NCI-H146 (cell line): ENCODE results near the gene OR2T6.
"Not testable (repeated sequence)": the region's sequence is repeated elsewhere in the genome, so short reads cannot be mapped to it uniquely, and the experiment has no call there.

Experiments
- DNase-seq: peaks from one replicate; lab custom pipeline; 2025; lab: John Stamatoyannopoulos, UW

The OR2T6 gene, protein sequence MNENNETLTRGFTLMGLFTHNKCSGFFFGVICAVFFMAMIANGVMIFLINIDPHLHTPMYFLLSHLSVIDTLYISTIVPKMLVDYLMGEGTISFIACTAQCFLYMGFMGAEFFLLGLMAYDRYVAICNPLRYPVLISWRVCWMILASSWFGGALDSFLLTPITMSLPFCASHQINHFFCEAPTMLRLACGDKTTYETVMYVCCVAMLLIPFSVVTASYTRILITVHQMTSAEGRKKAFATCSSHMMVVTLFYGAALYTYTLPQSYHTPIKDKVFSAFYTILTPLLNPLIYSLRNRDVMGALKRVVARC

DNA sequence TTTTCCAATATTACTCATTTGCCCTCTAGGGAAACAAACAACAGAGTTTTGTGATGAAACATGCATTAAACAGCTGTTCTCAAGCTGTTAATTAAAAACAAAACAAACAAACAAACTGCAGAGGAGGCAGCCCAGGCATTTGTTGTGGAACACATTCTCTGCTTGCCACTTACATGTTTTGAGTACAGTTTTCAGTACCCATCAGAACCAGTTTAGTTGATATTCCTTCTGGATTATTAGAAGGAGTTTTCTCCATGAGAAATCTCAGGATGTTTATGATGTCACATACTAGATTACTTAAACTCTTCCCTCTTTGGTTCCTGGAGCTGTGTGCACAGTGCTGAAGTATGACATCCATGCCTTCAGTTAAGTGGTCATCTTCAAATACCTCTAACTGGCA lies at the start of gene OR2T6:
Gene OR2T6 (plus strand): TSS at position 301 of the 400 bp plus-strand sequence. CDS start 11,863 bp downstream, outside the sequence.
- DNase-seq, result no peak

DNA sequence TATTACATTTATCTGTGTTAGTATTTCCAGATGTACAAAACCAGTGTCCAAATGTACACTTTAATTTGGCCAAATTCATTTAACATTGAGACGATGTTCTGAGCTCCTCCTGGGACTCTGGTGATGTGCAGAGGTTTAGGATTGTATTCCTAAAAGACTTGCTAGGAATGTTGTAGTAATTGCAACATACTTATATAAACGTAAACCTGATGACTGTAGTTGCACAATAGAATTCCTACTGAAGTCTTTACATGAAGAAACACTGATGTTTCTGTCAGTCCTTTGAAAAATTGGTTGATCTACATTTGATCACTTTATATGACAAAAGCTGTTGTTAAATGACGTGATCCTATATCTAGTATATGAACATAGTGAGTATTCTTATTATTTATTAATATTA lies 32.1 kb upstream of the OR2T6 start:
- no peak for DNase-seq

DNA sequence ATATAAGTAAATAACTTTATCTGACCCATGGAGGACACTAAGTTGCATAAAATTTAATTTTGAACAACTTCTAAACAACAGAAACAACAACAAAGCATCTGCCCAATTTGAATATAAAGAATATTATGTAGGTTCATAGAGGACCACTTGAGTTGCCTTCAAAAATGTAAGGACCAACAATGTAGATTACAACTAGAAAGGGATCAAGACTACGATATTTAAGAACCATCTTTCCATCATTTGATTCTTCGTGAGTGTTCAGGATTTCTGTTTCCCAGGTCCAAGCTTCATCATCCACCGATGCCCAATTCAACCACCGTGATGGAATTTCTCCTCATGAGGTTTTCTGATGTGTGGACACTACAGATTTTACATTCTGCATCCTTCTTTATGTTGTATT lies 27.1 kb upstream of the OR2T6 start, which contains the start of gene OR14C36:
Gene OR14C36 (plus strand): TSS at position 301 of the 400 bp plus-strand sequence. CDS start 0 bp downstream, at position 301.
- no peak for DNase-seq

DNA sequence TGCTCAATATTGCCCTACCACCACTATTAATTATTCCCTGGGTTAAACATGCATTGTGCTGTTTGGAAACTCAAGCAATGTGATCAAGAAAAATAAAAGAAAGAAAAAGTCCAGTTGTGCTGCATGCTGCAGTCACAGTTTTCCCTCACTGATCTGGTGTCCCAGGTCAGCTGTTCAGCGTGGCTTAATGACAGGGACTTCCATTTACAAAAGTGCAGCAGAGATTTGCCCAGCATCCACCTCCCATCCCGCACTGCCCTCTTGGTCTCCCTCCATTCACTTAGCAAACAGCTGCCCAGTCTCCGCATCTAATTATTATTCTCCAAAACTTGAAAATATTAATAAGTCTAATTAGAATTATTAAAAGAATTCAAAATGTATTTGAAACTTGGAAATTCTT lies 16.1 kb upstream of the OR2T6 start:
- DNase-seq, result no peak

DNA sequence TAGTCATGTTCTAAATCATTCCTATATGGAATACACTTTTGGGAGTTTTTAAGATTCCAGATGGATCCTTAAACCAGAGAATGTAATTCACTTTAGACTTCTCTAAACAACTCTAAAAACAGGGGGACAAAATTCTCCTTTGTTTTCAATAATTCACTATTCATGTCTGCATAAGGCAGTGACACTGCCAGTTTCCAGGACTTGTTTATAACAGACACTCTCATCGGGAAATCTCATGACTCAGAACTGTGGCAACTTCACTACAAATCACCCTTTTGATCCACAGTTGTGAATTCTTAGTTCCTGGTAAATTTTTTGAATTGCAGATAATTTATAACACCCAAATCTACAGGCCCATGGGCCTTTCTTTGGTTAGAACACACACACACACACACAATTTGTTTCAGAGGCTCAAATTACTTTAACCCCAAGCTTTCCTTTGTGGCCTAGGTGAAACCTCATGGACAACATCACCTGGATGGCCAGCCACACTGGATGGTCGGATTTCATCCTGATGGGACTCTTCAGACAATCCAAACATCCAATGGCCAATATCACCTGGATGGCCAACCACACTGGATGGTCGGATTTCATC lies 14.3 kb upstream of the OR2T6 start, which contains the start of gene OR2T4:
Gene OR2T4 (plus strand): TSS at position 545 of the 595 bp plus-strand sequence. CDS start 0 bp downstream, at position 545.
- DNase-seq, result no peak

DNA sequence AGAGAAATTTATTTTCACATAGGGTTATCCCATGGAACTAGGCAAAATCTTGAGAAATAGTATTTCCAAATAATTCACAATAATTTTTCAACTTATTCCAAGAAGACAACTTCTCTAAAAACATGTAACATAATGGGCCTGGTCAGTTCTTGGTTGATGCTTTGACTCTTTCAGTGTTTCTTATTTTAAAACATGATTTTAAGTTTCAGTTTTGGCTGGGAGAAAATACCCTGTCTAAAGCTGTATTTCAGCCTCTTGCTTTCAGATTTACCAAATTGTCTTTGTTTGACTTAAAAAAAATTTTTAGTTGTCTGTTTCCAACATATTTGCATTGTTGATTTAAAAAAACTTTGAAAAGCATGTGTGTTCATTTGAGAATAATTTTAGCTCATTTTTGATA lies 8.9 kb upstream of the OR2T6 start:
- no peak for DNase-seq

DNA sequence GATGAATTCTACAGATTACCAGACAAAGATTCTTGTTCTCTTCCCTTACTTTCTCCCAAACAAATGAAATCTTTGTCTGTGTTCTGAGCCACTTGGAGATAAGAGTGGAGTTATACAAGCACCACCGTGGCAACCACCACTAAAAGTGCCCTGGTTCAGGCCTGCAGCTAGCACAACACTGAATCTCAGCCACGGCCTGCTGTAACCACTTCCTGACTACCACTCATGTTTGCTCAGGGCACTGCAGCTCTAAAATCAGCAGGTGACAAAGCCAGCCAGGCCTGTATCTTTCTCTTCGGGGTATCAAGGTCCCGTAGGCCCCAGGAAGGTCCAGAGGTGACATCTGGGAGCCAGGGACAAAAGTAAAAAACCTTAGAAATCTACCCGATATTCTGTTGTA lies 3.2 kb upstream of the OR2T6 start:
- DNase-seq, result no peak

DNA sequence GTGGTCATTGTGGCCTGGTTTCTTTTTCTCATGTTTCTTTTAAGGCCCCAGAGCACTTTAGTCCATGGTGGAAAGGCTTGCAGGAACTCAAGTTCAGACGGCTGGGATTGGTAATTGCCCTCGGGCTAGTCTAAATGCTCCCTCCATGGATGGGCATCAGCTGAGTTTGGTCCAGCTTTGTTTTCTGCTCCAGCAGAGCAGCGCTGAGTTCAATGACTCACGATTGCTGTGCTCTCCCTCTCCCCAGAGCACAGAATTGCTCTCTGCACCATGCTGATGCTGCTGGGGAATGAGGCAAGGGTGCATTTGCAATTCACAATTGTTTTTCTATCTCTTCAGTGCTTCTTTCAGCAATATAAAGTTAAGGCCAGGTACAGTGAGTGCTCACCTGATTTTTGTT lies 1.8 kb upstream of the OR2T6 start:
- no peak for DNase-seq

DNA sequence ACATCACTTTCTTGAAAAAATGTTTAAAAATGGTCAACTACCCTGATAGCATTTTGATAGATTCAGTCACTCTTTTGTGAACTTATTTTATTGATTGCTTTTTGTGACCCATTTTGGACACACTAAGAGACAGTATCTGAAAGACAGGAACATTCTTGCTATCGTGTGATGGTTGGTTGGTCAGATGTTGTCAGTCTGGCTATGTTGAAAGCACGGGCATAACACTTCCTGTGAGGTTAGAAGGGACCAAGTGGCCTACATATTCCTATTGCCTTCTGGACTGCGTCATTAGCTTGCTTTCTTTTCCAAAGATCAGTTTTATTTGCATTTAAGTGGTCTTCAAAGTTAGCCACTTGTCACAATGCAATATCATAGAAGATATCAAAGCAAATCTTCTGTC lies 1.4 kb downstream of the OR2T6 start:
- DNase-seq, result no peak

DNA sequence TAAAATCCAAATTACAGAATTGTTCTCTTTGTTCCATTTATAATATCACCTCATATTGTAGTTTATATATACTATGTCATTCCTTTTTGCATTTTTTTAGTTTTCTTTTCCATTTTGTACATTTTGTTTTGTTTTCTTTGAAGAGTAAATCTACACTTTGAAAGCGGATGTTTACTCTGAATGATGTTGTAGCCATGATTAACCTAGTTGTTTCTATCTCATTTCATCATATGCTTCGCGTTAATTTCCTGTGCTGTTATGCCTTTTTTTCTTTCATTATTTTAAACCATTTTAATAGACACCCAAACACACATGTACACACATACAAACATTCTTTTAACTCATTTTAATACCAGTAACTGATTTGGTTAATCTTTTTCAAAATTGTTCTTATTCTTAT lies 5.3 kb downstream of the OR2T6 start:
- DNase-seq, result no peak

DNA sequence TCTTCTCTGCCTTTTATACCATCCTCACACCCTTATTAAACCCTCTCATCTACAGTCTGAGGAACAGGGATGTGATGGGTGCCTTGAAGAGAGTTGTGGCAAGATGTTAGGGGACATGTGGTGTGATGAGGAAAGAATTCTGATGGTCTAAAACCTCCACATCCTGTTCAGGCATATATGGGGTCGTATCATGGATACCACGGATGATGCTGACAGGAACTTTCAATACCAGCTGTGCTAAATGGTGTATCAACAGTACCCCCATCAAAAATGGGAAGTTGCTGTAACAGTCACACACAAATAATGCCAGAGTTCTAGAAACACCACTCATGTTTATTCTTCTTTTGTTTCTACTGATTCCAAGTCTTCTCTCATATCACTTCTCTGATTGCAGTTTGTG lies 12.9 kb downstream of the OR2T6 start:
- DNase-seq, result no peak

DNA sequence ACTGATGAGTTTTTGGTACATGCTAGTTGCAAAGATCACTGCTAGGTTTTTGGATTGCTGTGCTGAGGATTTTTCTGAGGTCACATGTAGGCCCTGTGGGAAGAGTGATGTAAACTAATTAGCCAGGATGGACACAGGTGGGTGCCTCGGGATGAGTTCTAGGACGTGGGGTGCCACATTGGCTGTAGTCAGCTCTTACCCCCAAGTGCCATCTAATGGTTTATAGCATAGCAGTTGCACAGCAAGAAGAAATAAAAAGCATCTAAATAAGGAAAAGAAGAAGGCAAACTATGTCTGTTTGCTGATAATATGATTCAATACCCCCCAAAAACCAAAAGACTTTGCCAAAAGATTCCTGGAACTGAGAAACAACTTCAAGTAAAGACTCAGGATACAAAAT lies 17.5 kb downstream of the OR2T6 start:
- DNase-seq, result no peak

DNA sequence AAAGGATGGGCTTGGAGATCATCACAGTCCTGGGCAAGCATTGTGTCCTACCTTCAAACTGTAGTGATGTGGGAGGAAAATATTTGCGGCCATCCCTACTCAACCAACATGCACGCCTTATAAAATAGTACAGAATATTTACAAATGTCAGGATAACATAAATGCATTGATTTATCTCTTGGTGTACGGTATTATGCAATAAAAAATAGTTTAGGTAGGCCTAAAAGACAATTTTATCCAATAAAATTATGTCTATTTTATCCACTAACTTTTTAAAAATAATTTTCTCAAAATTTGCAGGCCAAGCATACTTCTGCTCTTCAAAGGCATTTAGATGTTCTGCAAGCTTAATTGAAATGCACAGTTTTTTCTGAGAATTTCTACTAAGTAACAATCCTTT lies 27.2 kb downstream of the OR2T6 start, which contains the start of gene OR2T1:
Gene OR2T1 (plus strand): TSS at position 301 of the 400 bp plus-strand sequence. CDS start 3,100 bp downstream, outside the sequence.
- DNase-seq, result no peak

DNA sequence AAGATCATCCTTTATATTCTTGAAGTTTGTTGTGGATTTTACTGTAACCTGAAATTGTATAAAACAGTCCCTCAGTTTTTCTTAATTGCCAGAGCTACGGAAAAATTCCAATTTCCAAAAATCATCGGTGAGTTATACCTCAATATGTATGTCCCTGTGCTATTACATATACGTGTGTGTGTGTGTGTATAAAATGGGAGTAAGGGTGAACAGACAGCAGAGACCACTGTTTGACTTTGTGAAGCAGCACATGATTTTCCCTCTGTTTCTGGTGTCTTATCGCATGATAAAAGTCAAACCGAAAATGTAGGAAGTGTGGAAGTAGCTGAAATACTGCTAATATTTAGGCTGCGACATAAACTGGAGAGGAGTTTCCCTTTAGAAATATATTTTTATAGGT lies 28.5 kb downstream of the OR2T6 start:
- peak; percentile 14 for DNase-seq

DNA sequence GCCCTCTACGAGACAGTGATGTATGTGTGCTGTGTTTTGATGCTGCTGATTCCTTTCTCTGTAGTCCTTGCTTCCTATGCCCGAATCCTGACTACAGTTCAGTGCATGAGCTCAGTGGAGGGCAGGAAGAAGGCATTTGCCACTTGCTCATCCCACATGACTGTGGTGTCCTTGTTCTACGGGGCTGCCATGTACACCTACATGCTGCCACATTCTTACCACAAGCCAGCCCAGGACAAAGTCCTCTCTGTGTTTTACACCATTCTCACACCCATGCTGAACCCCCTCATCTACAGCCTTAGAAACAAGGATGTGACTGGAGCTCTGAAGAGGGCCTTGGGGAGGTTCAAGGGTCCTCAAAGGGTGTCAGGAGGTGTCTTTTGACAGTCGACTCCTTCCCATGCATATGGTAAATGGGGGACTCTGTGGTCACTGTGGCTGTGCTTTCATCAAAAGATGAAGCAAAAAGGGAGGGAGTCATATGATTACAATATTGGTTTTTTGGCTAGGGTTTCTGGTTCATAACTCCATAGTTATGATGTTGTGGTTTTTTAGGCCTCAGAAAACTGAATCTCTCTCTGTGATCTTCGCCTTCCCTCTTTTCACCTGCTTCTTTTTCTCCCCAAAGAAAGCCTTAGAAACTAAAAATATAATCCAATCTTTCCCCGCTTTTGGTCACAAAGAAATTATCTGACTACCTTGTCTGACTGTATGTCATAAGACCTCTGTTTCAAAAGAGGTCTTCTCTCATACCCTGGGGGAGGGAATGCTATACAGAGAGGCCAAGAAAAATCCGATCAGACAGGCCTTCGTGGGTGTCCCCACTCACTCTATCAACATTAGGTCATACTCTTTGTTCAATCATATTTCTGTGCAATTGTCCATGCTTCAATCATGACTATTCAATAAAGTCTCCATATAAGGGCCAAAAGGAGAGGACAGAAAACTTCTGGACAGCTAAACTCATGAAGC lies 31.5 kb downstream of the OR2T6 start:
- DNase-seq, result no peak

DNA sequence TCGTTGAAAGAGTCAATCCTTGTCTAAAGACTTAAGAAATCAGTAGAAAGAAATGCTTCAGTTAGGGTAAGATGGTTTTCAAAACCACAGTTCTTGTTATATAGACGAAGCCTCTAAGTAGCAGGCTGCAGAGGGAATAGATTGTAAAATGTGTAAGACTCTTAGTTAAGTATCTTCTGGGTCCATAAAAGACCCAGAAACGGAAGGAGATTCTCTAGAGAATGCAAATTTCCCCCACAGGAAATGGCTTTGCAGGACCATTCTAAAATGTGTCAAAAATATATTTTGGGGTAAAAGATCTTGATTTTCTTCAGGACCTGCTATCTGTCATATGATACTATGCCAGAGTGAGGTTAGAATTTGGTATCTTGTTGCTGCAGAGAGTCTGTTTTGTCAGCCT lies 40.7 kb downstream of the OR2T6 start:
- DNase-seq, result no peak

DNA sequence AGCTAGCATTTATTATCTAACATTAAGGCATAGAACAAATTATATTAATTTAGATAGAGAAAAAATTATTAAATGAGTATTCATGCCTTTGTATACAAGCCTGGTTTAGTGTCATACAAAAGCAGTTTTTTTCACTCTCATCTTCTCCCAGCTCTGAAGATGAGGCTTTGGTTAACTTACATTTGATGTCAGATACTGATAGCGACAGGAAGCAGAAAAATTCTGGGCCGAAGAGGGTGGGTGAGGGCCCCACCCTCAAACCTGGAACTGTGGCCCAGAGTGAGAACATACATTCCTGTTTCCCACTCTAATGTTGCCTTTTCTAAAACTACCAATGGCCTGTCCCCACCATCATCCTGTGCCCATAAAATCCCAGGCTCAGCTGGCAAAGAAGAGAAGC lies 42.3 kb downstream of the OR2T6 start:
- no peak for DNase-seq

DNA sequence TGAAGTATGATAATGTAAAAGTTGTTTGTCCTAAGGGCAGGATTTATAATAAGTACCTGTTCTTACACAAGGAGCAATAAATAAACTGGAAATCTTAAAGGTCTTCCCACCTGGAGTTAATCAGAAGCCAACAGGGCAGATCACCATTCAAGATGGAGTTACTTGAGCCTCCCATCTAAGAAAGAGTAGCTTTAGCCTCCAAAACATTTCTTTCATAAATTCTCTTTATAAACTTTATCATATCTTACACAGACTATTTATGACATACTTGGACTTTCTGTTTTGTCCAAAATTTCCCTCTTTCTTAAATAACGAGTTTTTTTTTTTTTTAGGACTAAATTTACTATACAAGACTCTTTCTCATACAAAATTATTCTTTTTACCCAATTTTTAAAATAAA lies 45.8 kb downstream of the OR2T6 start:
- no peak for DNase-seq

DNA sequence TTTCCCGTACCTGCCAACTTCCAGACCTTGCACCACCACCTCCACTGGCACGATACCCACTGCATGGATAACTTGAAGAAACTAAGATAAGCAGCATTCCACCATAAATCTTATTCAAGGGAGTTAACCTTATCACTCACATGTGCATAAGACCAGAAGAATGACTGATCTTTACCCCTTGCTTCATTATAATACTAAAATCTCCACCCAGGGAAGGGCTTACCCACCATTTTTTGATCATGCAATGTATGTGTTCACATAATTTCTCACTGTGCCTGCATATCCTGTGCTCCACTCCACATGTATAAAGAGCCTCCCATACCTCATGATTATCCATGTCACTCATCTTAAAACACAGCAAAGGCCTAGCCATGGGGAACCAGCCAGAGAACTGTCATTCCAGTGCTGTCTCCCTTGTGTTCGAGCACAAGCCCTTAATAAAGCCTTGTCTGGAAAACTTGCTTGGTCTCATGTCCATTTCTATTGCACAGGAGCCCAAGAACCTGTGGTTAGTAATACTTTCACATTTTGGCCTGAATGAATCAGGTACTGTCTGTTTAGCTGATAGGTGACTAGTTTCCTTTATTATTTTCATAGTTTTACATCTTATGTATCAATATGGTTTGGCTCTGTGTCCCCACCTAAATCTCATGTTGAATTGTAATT lies 52.1 kb downstream of the OR2T6 start:
- DNase-seq, result not testable (repeated sequence)

DNA sequence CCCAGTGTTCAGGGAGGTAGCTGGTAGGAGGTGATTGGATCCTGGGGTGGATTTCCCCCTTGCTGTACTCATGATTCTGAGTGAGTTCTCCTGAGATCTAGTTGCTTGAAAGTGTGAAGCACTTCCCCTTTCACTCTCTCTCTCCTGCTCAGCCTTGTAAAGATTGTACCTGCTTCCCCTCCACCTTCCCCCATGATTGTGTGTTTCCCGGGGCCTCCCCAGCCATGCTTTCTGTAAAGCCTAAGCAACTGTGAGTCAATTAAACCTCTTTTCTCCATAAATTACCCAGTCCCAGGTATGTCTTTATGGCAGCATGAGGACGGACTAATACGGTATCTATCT lies 52.6 kb downstream of the OR2T6 start:
- DNase-seq, result not testable (repeated sequence)

DNA sequence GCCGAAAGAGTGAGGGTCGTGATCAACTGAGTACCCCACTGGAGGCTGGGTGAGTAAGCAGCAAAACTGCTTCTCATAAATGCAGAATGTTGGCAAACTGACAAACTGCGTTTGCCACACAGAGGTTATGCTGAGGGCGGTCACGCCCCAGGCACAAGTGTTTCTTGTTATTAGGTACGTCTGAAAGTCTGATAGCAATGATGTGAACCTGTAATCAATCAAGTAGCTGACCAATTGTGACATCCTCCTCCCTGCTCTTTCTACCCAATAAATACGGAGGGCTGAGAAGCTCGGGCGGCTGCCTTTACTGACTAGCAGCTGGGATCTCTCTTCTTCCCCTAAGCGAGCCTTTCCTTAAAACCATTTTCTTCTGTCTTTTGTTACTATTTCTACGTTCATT lies 56.1 kb downstream of the OR2T6 start:
- DNase-seq, result not testable (repeated sequence)

DNA sequence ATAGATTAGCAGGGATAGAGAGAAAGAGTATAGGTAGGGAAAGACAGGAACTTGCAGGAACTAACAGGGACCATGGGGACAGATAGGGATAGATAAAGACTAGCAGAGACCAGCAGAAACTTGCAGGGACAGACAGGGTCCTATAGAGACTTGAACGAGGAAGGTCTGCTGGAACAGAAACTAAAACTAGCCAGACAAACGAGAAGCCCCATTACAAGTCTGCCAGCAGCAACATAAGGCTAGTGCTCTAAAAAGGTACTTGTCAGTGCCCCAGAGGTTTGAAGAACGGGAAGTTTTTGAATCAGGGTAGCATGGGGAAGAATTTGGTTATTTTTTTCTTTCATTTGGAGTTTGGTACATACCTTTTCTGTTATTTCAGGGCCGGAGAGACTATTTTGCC lies 56.7 kb downstream of the OR2T6 start:
- not testable (repeated sequence) for DNase-seq
